Ovary (tissue), 9 donors: ENCODE data around the gene ATP5F1C. TPM values are rescaled to one million over a fixed set of nuclear protein-coding genes. Genes with fewer than 3 reads are reported as not detected.

Source experiments
- DNase-seq, 5 donors: peaks; one replicate each; pipeline ENCODE4 v3.0.0-alpha.2; 2019 to 2020
- H3K27ac ChIP-seq, 2 donors: fragments of 200-600 bp; one replicate each; pipeline versions ENCODE4 v1.5.1 to v1.8.0; 2019 to 2022
- H3K27me3 ChIP-seq: fragments of 200-600 bp; one replicate; pipeline ENCODE4 v1.8.0; 2022
- H3K36me3 ChIP-seq: fragments of 200-600 bp; sonication (generic); one replicate; pipeline ENCODE4 v1.5.1; 2019
- H3K4me1 ChIP-seq: one replicate; pipeline ENCODE4 v1.8.1; 2013; ENCODE audit warnings: mild to moderate bottlenecking, moderate library complexity; ENCODE audit not compliant: insufficient read depth
- H3K4me3 ChIP-seq: fragments of 200-600 bp; sonication (generic); one replicate; pipeline ENCODE4 v1.5.1; 2017
- H3K9me3 ChIP-seq, 2 donors: fragments of 200-600 bp in 1 of 2; sonication (generic) in 1 of 2; one replicate each; pipeline versions ENCODE4 v1.5.1 to v1.8.1; 2013 to 2019; ENCODE audit warnings: mild to moderate bottlenecking in 1 of 2, moderate library complexity in 1 of 2
- CTCF ChIP-seq, 3 donors: fragments of 450-650 bp in 2 of 3; fragments of 200-600 bp in 1 of 3; IDR thresholded peaks; one replicate each; pipeline versions ENCODE4 v1.5.1 to v1.8.0; 2016 to 2022; ENCODE audit warnings: antibody characterized with exemption in 3 of 3, mild to moderate bottlenecking in 1 of 3
- EP300 ChIP-seq: sonication (generic); formaldehyde crosslinking; IDR thresholded peaks from one replicate; pipeline ENCODE4 v1.6.1; 2017; ENCODE audit warnings: antibody characterized with exemption
- POLR2A ChIP-seq: fragments of 450-650 bp; IDR thresholded peaks from one replicate; pipeline ENCODE4 v1.6.1; 2017; ENCODE audit warnings: antibody characterized with exemption, mild to moderate bottlenecking, moderate library complexity
- WGBS, 3 donors: extraction: QIAGEN DNeasy Blood & Tissue Kit in 1 of 3; methylation state at CpG; one replicate each; pipeline versions ENCODE4 v1.1.5 to v1.1.7; 2013 to 2017; 5-methylcytosine and 5-hydroxymethylcytosine counted together
- intact Hi-C, 4 donors: fragments of 100-400 bp; cut with DNase I; formaldehyde crosslinking; loops; one replicate each; pipeline versions ENCODE4 v1.11.0 to v1.15.1; 2022 to 2023
- polyA plus RNA-seq, 2 donors: library from polyadenylated mRNA; stranded (reverse); fragments of 200-250 nt in 1 of 2; fragments of 350-450 nt in 1 of 2; fragmentation: Illumina TruSeq in 1 of 2; extraction: RNeasy Lipid Tissue Mini Kit (QIAGEN cat#74804) in 1 of 2; gene quantifications; one replicate each; pipeline ENCODE4 v1.2.3, GENCODE V29; 2013 to 2014
- total RNA-seq, 7 donors: library from RNA; depleted of rRNA in 2 of 7; stranded (reverse); fragments of >200 nt in 2 of 7; fragmentation: NEBNext Ultra II Directional in 3 of 7; extraction: Animal tissue kit (Norgen Biotek cat#: 25700) in 3 of 7; gene quantifications; one replicate each; pipeline versions ENCODE4 v1.1.0 to v1.2.4, GENCODE V29; 2016 to 2023
- donor health status: DM: no; HTN: no; CAD: no; lungs with moderate emphysema.
- donor health status: DM: no; HTN: no; CAD: no.
- donor health status: Bipolar disorder and iron deficiency.
- donor health status: DM: yes; HTN: yes; CAD: no.
- donor health status: DM: no; HTN: no; CAD: no.
- donor health status: DM: yes; HTN: yes; CAD: no.

ATP5F1C gene
- total and polyA plus RNA-seq, 9 donors: 154 to 324 (median 191) TPM

- TF ChIP-seq CTCF (IDR thresholded peaks at IDR 0.05) (no peak), POLR2A (no peak), EP300 (no peak)
- H3K9me3 ChIP-seq: no peaks in the 10 kb centered on the region
- H3K4me3 ChIP-seq: no peak overlapping the region
- H3K36me3 ChIP-seq: no peaks in the 10 kb centered on the region
- intact Hi-C loops: no loop called here
- no peaks in the 10 kb centered on the region for H3K27me3 ChIP-seq
- no peaks in the 10 kb centered on the region for H3K4me1 ChIP-seq
- no peak overlapping the region for H3K27ac ChIP-seq
- DNase-seq: no peak
- WGBS, 3 donors: 67 to 77% (median 76%) methylated on average over 5 of the region's 5 CpGs
Measured at GRCh38 chr10:7763929-7764328, 24.0 kb upstream of the ATP5F1C start.

- Histone ChIP-seq H3K4me3 (no peak overlapping the region), H3K4me1 (no peaks in the 10 kb centered on the region), H3K27ac (no peak overlapping the region), H3K9me3 (no peaks in the 10 kb centered on the region), H3K36me3 (no peaks in the 10 kb centered on the region), H3K27me3 (no peaks in the 10 kb centered on the region)
- WGBS, 3 donors: 82 to 86% (median 83%) methylated on average over 3 of the region's 3 CpGs
- TF ChIP-seq CTCF (IDR thresholded peaks at IDR 0.05) (no peak), POLR2A (no peak), EP300 (no peak)
- intact Hi-C loops: no loop called here
- no peak for DNase-seq
Measured at GRCh38 chr10:7766241-7766640, 21.7 kb upstream of the ATP5F1C start.

GRCh38 chr10:7767209-7767608 is 20.8 kb upstream of the ATP5F1C start:
- H3K27ac ChIP-seq: no peak overlapping the region
- TF ChIP-seq POLR2A: no peak
- TF ChIP-seq EP300: no peak
- TF ChIP-seq CTCF (IDR thresholded peaks at IDR 0.05): no peak
- intact Hi-C loops: no loop called here
- no peak overlapping the region for H3K4me3 ChIP-seq
- H3K36me3 ChIP-seq: no peaks in the 10 kb centered on the region
- H3K4me1 ChIP-seq: no peaks in the 10 kb centered on the region
- no peaks in the 10 kb centered on the region for H3K27me3 ChIP-seq
- 87 to 93% (median 92%) methylated on average over 10 of the region's 10 CpGs for WGBS, 3 donors
- no peaks in the 10 kb centered on the region for H3K9me3 ChIP-seq
- no peak for DNase-seq

GRCh38 chr10:7768417-7768816 is 19.6 kb upstream of the ATP5F1C start:
- H3K4me1 ChIP-seq: no peaks in the 10 kb centered on the region
- no peak overlapping the region for H3K27ac ChIP-seq
- no peaks in the 10 kb centered on the region for H3K27me3 ChIP-seq
- DNase-seq: no peak
- no peaks in the 10 kb centered on the region for H3K9me3 ChIP-seq
- H3K4me3 ChIP-seq: no peak overlapping the region
- intact Hi-C loops: no loop called here
- no peaks in the 10 kb centered on the region for H3K36me3 ChIP-seq
- WGBS, 3 donors: 85 to 97% (median 95%) methylated on average over 7 of the region's 7 CpGs
- TF ChIP-seq EP300: no peak
- no peak for TF ChIP-seq CTCF (IDR thresholded peaks at IDR 0.05)
- no peak for TF ChIP-seq POLR2A
